ENCODE results near the gene DPPA3.

DNA sequence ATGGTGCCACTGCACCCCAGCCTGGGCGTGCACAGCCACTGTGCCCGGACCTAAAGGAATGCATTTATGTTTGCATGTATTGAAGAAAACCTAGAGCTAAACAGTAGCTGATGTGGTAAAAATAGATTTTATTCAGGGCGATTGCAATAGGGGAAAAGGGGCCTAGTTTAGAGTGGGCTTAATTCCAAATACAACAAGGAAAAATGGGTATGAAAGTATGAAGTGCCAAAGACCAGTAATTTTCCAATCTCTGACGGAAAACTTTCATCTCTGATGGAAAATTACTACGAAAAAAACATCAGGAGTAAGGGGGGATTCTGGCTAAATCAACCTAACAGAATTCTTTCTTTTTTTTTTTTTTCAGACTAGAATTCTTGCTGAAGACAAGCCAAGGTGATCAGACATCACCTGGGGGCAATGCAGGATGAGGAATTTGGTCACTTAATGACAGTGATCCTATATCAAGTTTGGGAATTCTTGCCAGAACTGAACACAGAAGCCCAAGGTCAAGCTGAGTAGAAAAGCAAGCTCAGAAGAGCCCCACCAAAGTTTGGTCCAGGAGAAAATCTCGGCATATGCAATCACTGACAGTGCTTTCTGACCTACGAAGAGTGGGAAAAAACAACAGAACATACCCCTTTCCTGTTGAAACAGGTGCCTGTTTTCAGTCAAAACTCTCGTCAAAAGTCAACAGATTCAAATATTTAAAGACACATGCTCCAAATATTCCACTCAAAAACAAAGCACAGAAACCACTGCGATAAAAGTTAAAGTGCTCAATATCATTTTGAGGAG, 31.8 kb upstream of the DPPA3 start:
- TF ChIP-seq, protein P1, sequence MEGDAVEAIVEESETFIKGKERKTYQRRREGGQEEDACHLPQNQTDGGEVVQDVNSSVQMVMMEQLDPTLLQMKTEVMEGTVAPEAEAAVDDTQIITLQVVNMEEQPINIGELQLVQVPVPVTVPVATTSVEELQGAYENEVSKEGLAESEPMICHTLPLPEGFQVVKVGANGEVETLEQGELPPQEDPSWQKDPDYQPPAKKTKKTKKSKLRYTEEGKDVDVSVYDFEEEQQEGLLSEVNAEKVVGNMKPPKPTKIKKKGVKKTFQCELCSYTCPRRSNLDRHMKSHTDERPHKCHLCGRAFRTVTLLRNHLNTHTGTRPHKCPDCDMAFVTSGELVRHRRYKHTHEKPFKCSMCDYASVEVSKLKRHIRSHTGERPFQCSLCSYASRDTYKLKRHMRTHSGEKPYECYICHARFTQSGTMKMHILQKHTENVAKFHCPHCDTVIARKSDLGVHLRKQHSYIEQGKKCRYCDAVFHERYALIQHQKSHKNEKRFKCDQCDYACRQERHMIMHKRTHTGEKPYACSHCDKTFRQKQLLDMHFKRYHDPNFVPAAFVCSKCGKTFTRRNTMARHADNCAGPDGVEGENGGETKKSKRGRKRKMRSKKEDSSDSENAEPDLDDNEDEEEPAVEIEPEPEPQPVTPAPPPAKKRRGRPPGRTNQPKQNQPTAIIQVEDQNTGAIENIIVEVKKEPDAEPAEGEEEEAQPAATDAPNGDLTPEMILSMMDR (IDR thresholded peaks at IDR 0.05), result no peak
- TF ChIP-seq EP300 (IDR thresholded peaks at IDR 0.05), result no peak
- TF ChIP-seq POLR2AphosphoS5 (IDR thresholded peaks at IDR 0.05), result no peak
- no peak for TF ChIP-seq POLR2A (IDR thresholded peaks at IDR 0.05)
